ENCODE data around the gene HGFAC. TPM values are rescaled to one million over a fixed set of nuclear protein-coding genes. Genes with fewer than 3 reads are reported as not detected.

HGFAC gene
- total and polyA plus RNA-seq, 7 donors = 0.22 to 0.55 (median 0.36) TPM; not detected in 2

- Histone ChIP-seq H3K27ac (no peak overlapping the region), H3K4me3 (no peak overlapping the region), H3K36me3 (no peaks in the 10 kb centered on the region), H3K9me3 (no peaks in the 10 kb centered on the region), H3K27me3 (peaks cover 0 to 35% (median 0%) of the 10 kb centered on the region in 3 donors), H3K4me1 (no peaks in the 10 kb centered on the region)
- 78 to 87% methylated on average over 27 of the region's 27 CpGs for WGBS, 2 donors
- TF ChIP-seq EP300 (IDR thresholded peaks at IDR 0.05) = no peak
- no peak for TF ChIP-seq CTCF (IDR thresholded peaks at IDR 0.05)
- no peak for TF ChIP-seq POLR2AphosphoS5 (IDR thresholded peaks at IDR 0.05)
- TF ChIP-seq POLR2A (IDR thresholded peaks at IDR 0.05) = no peak
- intact Hi-C loops (cut with DNase I) = no loop called here
- no peak for DNase-seq
Measured at GRCh38 chr4:3476936-3477749, 35.4 kb downstream of the HGFAC start.

- no peaks in the 10 kb centered on the region for H3K4me1 ChIP-seq
- no peak overlapping the region for H3K4me3 ChIP-seq
- 52 to 76% methylated on average over 23 of the region's 23 CpGs for WGBS, 2 donors
- no peaks in the 10 kb centered on the region for H3K9me3 ChIP-seq
- no peak for DNase-seq
- H3K27me3 ChIP-seq = peaks cover 0 to 40% (median 0%) of the 10 kb centered on the region in 3 donors
- intact Hi-C loops (cut with DNase I) = no loop called here
- no peak overlapping the region for H3K27ac ChIP-seq
- TF ChIP-seq CTCF (IDR thresholded peaks at IDR 0.05) (no peak), EP300 (IDR thresholded peaks at IDR 0.05) (no peak), POLR2AphosphoS5 (IDR thresholded peaks at IDR 0.05) (no peak), POLR2A (IDR thresholded peaks at IDR 0.05) (no peak)
- no peaks in the 10 kb centered on the region for H3K36me3 ChIP-seq
Measured at GRCh38 chr4:3477750-3478430, 36.1 kb downstream of the HGFAC start.

- no peaks in the 10 kb centered on the region for H3K9me3 ChIP-seq
- no peak overlapping the region for H3K27ac ChIP-seq
- TF ChIP-seq POLR2AphosphoS5 (IDR thresholded peaks at IDR 0.05) (no peak), EP300 (IDR thresholded peaks at IDR 0.05) (no peak), CTCF (IDR thresholded peaks at IDR 0.05) (no peak), POLR2A (IDR thresholded peaks at IDR 0.05) (no peak)
- intact Hi-C loops (cut with DNase I) = no loop called here
- H3K27me3 ChIP-seq = peaks cover 0 to 40% (median 0%) of the 10 kb centered on the region in 3 donors
- 79 to 85% methylated on average over 35 of the region's 35 CpGs for WGBS, 2 donors
- no peaks in the 10 kb centered on the region for H3K36me3 ChIP-seq
- no peak overlapping the region for H3K4me3 ChIP-seq
- no peak for DNase-seq
- peaks cover 0 to 6% (median 5%) of the 10 kb centered on the region in 4 donors for H3K4me1 ChIP-seq
Measured at GRCh38 chr4:3478446-3479357, 36.9 kb downstream of the HGFAC start.

- no peaks in the 10 kb centered on the region for H3K9me3 ChIP-seq
- peaks cover 0 to 41% (median 4%) of the 10 kb centered on the region in 3 donors for H3K27me3 ChIP-seq
- H3K4me1 ChIP-seq = peaks cover 0 to 10% (median 7%) of the 10 kb centered on the region in 4 donors
- H3K36me3 ChIP-seq = no peaks in the 10 kb centered on the region
- no peak for TF ChIP-seq CTCF (IDR thresholded peaks at IDR 0.05)
- TF ChIP-seq POLR2AphosphoS5 (IDR thresholded peaks at IDR 0.05) = no peak
- TF ChIP-seq POLR2A (IDR thresholded peaks at IDR 0.05) = no peak
- no peak for TF ChIP-seq EP300 (IDR thresholded peaks at IDR 0.05)
- intact Hi-C loops (cut with DNase I) = loop anchor here (5.0 kb wide), 1 partner anchor 132 kb away; no protein-coding TSS in a partner anchor
- H3K4me3 ChIP-seq = no peak overlapping the region
- no peak for DNase-seq
- no peak overlapping the region for H3K27ac ChIP-seq
- WGBS, 2 donors = 71 to 87% methylated on average over 25 of the region's 25 CpGs
Measured at GRCh38 chr4:3479358-3480101, 37.8 kb downstream of the HGFAC start.

Data from sigmoid colon (tissue), 7 donors.